SU-DHL-6 (cell line): Measurements from ENCODE around the gene RPL19.

Experiments used
- EZH2phosphoT487 ChIP-seq: fragments of 200-600 bp; sonication (generic), shearing (Covaris generic); conservative IDR thresholded peaks from 2 replicates; pipeline ENCODE4 v1.6.1; 2018; ENCODE audit warnings: mild to moderate bottlenecking, antibody characterized with exemption, low read length, moderate library complexity, mixed read lengths
- TF ChIP-seq, protein P1 (sequence below): fragments of 200-600 bp; sonication (generic); IDR thresholded peaks from one replicate; pipeline ENCODE4 v1.5.1; 2017; ENCODE audit warnings: antibody characterized with exemption, mild to moderate bottlenecking, low read length, moderate library complexity; ENCODE audit not compliant: insufficient read depth, poor library complexity, severe bottlenecking

DNA sequence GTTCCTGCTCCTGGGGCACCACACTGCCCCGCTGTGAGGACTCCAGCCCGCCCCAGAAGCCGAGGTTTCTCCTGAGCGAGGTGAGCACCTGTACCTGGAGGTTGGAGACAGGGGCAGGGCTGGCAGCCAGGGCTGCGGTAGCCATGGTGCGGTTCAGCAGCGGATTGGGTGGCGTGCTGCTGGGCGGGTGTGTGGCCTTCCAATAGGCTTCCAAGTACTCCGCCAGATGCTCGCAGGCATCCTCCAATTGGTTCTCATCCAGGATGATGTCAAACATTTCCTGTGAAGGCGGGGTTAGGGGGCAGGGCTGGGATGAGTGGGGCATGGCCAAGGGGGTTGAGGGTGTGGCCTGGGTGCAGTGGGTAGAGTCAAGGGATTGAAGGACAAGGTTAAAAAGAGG lies 22.8 kb upstream of the RPL19 start:
- TF ChIP-seq, protein P1, sequence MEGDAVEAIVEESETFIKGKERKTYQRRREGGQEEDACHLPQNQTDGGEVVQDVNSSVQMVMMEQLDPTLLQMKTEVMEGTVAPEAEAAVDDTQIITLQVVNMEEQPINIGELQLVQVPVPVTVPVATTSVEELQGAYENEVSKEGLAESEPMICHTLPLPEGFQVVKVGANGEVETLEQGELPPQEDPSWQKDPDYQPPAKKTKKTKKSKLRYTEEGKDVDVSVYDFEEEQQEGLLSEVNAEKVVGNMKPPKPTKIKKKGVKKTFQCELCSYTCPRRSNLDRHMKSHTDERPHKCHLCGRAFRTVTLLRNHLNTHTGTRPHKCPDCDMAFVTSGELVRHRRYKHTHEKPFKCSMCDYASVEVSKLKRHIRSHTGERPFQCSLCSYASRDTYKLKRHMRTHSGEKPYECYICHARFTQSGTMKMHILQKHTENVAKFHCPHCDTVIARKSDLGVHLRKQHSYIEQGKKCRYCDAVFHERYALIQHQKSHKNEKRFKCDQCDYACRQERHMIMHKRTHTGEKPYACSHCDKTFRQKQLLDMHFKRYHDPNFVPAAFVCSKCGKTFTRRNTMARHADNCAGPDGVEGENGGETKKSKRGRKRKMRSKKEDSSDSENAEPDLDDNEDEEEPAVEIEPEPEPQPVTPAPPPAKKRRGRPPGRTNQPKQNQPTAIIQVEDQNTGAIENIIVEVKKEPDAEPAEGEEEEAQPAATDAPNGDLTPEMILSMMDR: no peak
- TF ChIP-seq EZH2phosphoT487: no peak
